Suprapubic skin (tissue), 4 donors: ENCODE data around the gene TAS2R40. TPM values are rescaled to one million over a fixed set of nuclear protein-coding genes. Genes with fewer than 3 reads are reported as not detected.
"Not testable (repeated sequence)": the region's sequence is repeated elsewhere in the genome, so short reads cannot be mapped to it uniquely, and the experiment has no call there.

Experiments used
- DNase-seq, 2 donors: peaks; one replicate each; pipeline ENCODE4 v3.0.0-alpha.2; 2019; ENCODE audit warnings: low spot score in 2 of 2
- H3K27ac ChIP-seq: fragments of 200-600 bp; sonication (generic); one replicate; pipeline ENCODE4 v1.5.1; 2019
- H3K27me3 ChIP-seq: fragments of 200-600 bp; sonication (generic); one replicate; pipeline ENCODE4 v1.5.1; 2019
- H3K36me3 ChIP-seq: fragments of 200-600 bp; sonication (generic); one replicate; pipeline ENCODE4 v1.5.1; 2019
- H3K4me1 ChIP-seq: fragments of 200-600 bp; sonication (generic); one replicate; pipeline ENCODE4 v1.5.1; 2019
- H3K4me3 ChIP-seq: fragments of 200-600 bp; sonication (generic); one replicate; pipeline ENCODE4 v1.5.1; 2019; ENCODE audit warnings: mild to moderate bottlenecking
- H3K9me3 ChIP-seq: fragments of 200-600 bp; sonication (generic); one replicate; pipeline ENCODE4 v1.5.1; 2019
- CTCF ChIP-seq, 2 donors: fragments of 200-600 bp in 1 of 2; fragments of 450-650 bp in 1 of 2; sonication (generic) in 1 of 2; IDR thresholded peaks; one replicate each; pipeline ENCODE4 v1.5.1; 2016 to 2019; ENCODE audit warnings: antibody characterized with exemption in 2 of 2, mild to moderate bottlenecking in 1 of 2, moderate library complexity in 1 of 2
- EP300 ChIP-seq: sonication (generic); formaldehyde crosslinking; IDR thresholded peaks from one replicate; pipeline ENCODE4 v1.6.1; 2017; ENCODE audit warnings: antibody characterized with exemption
- POLR2A ChIP-seq, 2 donors: fragments of 450-650 bp; IDR thresholded peaks; one replicate each; pipeline ENCODE4 v1.6.1; 2017; ENCODE audit warnings: antibody characterized with exemption in 2 of 2, mild to moderate bottlenecking in 2 of 2, moderate library complexity in 2 of 2
- POLR2AphosphoS5 ChIP-seq, 3 donors: sonication (generic); formaldehyde crosslinking; IDR thresholded peaks; one replicate each; pipeline ENCODE4 v1.6.1; 2017; ENCODE audit warnings: antibody characterized with exemption in 3 of 3
- WGBS: methylation state at CpG from one replicate; pipeline ENCODE4 v1.1.5; 2018; 5-methylcytosine and 5-hydroxymethylcytosine counted together
- total RNA-seq, 4 donors: library from RNA; depleted of rRNA; stranded (reverse); fragments of >200 nt; gene quantifications; one replicate each; pipeline ENCODE4 v1.1.0, GENCODE V29; 2016

The TAS2R40 gene
- total RNA-seq, 4 donors from 2014 or later, result not detected

GRCh38 chr7:143261901-143262300, 40.1 kb downstream of the TAS2R40 start:
- H3K4me3 ChIP-seq, result no peak overlapping the region
- no peak for DNase-seq
- no peak for TF ChIP-seq POLR2AphosphoS5 (IDR thresholded peaks at IDR 0.05)
- TF ChIP-seq EP300, result no peak
- no peak for TF ChIP-seq POLR2A (IDR thresholded peaks at IDR 0.05)
- no peak for TF ChIP-seq CTCF (IDR thresholded peaks at IDR 0.05)
- no peaks in the 10 kb centered on the region for H3K27me3 ChIP-seq
- WGBS, result 96% methylated on average over 1 of the region's 1 CpG
- H3K9me3 ChIP-seq, result no peaks in the 10 kb centered on the region
- no peak overlapping the region for H3K27ac ChIP-seq
- peaks cover 2% of the 10 kb centered on the region for H3K36me3 ChIP-seq
- peaks cover 22% of the 10 kb centered on the region for H3K4me1 ChIP-seq

GRCh38 chr7:143263266-143264195, 41.7 kb downstream of the TAS2R40 start, which contains the start of gene GSTK1:
Gene GSTK1, plus strand, starts transcription at chr7:143263441. Its CDS starts 73 bp downstream, at chr7:143263514.
- H3K36me3 ChIP-seq, result peaks cover 18% of the 10 kb centered on the region
- TF ChIP-seq EP300 (no peak), POLR2AphosphoS5 (IDR thresholded peaks at IDR 0.05) (peak in 1 of 3 donors; percentile 55), CTCF (IDR thresholded peaks at IDR 0.05) (no peak), POLR2A (IDR thresholded peaks at IDR 0.05) (peak; percentile 44 to 49)
- H3K4me3 ChIP-seq, result peak within 1 kb of the TSS; percentile 88
- 1% methylated on average over 33 of the region's 48 CpGs for WGBS
- DNase-seq, result peak; percentile 89 to 93
- H3K27ac ChIP-seq, result peak within 1 kb of the TSS; percentile 87
- no peaks in the 10 kb centered on the region for H3K9me3 ChIP-seq
- no peaks in the 10 kb centered on the region for H3K27me3 ChIP-seq
- H3K4me1 ChIP-seq, result peaks cover 22% of the 10 kb centered on the region

GRCh38 chr7:143264196-143264568, 42.3 kb downstream of the TAS2R40 start:
- peak overlapping the region; percentile 88 for H3K4me3 ChIP-seq
- peaks cover 22% of the 10 kb centered on the region for H3K4me1 ChIP-seq
- H3K9me3 ChIP-seq, H3K27me3 ChIP-seq, DNase-seq: not testable (repeated sequence)
- WGBS, result 54% methylated on average over 15 of the region's 15 CpGs
- peak overlapping the region; percentile 87 for H3K27ac ChIP-seq
- H3K36me3 ChIP-seq, result peaks cover 24% of the 10 kb centered on the region

- WGBS, result 59% methylated on average over 15 of the region's 15 CpGs
- Histone ChIP-seq H3K27me3 (no peaks in the 10 kb centered on the region), H3K36me3 (peaks cover 33% of the 10 kb centered on the region), H3K4me3 (peak overlapping the region; percentile 88), H3K4me1 (peaks cover 19% of the 10 kb centered on the region), H3K9me3 (no peaks in the 10 kb centered on the region), H3K27ac (peak overlapping the region; percentile 87)
- DNase-seq, result no peak
- no peak for TF ChIP-seq POLR2AphosphoS5 (IDR thresholded peaks at IDR 0.05)
- no peak for TF ChIP-seq EP300
- no peak for TF ChIP-seq POLR2A (IDR thresholded peaks at IDR 0.05)
- no peak for TF ChIP-seq CTCF (IDR thresholded peaks at IDR 0.05)
These were observed 43.3 kb downstream of the TAS2R40 start for GRCh38 chr7:143265017-143265693.

- TF ChIP-seq POLR2AphosphoS5 (IDR thresholded peaks at IDR 0.05), result no peak
- no peak for TF ChIP-seq CTCF (IDR thresholded peaks at IDR 0.05)
- TF ChIP-seq POLR2A (IDR thresholded peaks at IDR 0.05), result no peak
- TF ChIP-seq EP300, result no peak
- H3K27ac ChIP-seq, result no peak overlapping the region
- H3K27me3 ChIP-seq, result no peaks in the 10 kb centered on the region
- H3K4me1 ChIP-seq, result peaks cover 10% of the 10 kb centered on the region
- H3K9me3 ChIP-seq, result no peaks in the 10 kb centered on the region
- H3K36me3 ChIP-seq, result peaks cover 36% of the 10 kb centered on the region
- 69% methylated on average over 5 of the region's 5 CpGs for WGBS
- H3K4me3 ChIP-seq, result no peak overlapping the region
- DNase-seq, result no peak
These were observed 47.4 kb downstream of the TAS2R40 start for GRCh38 chr7:143269251-143269650.
